Activated CD4-positive, alpha-beta T cell treated with anti-CD3 and anti-CD28 coated beads, Interleukin-10, Interleukin-2, amounts not matched to agents 100 ng/mL and 50 ng/mL, durations not matched to agents 16 hours and 8 hours (primary cell): Measurements from ENCODE around the gene SPACA4.
A peak's percentile ranks its signal among the peaks of the same experiment; 100 is the strongest.

Experiments used
- DNase-seq: peaks from one replicate; pipeline ENCODE4 v3.0.0-alpha.2; 2020

SPACA4 gene

GRCh38 chr19:48598996-48599700, 7.4 kb upstream of the SPACA4 start:
- DNase-seq, result no peak

DNA sequence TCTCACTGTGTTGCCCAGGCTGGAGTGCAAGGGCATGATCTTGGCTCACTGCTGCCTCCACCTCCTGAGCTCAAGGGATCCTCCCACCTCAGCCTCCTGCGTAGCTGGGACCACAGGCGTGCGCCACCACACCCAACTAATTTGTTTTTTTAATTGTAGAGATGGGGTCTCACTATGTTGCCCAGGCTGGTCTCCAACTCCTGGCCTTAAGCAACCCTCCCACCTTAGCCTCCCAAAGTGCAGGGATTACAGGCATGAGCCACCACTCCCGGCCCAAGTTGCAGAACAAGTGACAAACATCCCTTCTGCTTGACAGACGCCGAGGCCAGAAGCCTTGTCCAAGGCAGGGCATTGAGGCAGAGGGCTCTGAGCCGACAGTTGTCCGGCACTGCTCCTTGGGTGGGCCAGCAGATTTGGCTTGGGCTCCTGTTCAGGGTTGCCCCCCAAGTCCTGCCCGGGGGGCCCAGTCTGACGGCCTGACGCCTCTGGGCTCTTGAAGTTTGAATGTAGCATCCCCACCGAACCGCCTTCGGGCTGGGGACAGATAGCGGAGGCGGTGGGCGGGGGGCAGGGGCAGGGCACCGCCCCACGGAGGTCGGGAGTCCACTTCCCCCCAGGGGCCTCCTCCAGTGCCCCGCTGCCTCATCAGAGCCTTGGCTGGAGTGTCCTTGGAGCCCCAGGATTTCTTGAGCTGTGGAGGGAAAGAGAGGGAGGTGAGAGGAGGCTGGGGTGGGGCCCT, 5.7 kb upstream of the SPACA4 start:
- no peak for DNase-seq

DNA sequence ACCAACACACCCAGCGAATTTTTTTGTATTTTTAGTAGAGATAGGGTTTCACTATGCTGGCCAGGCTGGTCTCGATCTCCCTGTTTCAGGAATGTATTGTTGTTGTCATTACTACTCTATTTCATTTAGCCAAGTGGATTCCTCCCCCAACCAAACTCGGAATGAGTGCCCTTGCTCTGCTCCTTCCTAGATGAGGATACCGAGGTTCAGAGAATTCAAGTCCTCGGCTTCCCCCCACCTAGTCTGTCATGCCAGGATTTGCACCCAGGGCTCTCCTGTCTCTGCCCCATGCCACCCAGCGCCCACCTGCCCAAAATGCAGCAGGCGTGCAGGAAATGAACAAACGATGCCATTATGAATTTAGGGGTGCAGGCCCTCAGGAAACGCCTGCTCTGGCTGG, 3.5 kb upstream of the SPACA4 start:
- no peak for DNase-seq

DNA sequence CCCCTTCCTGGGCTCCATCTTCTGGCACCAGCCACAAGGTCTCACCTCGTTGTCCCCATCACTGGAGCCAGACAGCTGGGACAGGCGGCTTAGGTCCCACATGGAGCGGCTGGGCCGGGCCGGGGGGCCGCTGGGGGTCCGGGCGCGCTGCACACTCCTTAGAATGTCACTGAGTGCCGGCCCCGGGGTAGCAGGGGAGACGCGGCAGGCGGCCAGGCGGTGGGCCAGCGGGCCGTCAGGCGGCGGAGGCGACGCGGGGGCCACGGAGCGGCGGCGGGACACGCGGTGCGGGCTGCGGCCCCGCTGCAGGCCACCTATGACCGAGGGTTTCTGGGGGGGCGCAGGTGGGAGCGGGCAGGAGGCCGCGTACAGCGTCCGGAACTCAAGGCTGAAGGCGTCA, 3.1 kb upstream of the SPACA4 start:
- no peak for DNase-seq

GRCh38 chr19:48603850-48604249, 2.7 kb upstream of the SPACA4 start:
- DNase-seq, result no peak

DNA sequence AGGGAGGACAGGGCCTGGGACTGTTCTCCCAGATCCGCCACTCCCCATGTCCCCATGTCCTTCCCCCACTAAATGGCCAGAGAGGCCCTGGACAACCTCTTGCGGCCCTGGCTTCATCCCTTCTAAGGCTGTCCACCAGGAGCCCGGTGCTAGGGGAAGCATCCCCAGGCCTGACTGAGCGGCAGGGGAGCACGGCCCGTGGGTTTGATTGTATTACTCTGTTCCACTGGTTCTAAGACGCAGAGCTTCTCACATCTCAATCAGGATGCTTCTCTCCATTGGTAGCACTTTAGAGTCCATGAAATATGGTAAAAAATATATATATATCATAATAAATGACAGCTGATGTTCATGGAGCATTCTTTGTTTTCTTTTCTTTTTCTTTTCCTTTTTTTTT, 815 bp downstream of the SPACA4 start:
- no peak for DNase-seq

DNA sequence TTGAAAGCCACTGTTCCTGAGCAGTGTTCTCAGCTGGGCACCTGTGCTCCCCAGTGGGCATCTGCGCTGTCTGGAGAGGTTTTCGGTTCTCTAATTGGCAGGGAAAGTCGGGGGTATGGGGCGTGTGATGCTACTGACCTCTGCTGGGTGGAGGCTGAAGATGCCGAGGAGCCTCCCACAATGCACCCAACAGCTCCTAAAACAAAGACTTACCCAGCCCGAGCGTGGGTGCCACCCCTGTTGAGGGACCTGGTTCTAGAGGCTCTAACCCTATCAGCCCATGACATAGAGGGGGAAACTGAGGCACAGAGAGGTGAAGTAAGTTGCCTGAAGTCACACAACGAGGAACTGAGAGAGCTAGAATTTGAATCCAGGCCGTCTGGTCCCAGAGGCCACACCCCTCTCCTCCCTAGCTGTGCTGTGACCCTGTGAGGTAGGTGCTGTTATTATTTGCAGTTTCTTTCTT, 2.3 kb downstream of the SPACA4 start:
- peak; percentile 62 for DNase-seq

GRCh38 chr19:48609571-48610108, 3.1 kb downstream of the SPACA4 start:
- no peak for DNase-seq

GRCh38 chr19:48611872-48612271, 5.3 kb downstream of the SPACA4 start:
- DNase-seq, result no peak

DNA sequence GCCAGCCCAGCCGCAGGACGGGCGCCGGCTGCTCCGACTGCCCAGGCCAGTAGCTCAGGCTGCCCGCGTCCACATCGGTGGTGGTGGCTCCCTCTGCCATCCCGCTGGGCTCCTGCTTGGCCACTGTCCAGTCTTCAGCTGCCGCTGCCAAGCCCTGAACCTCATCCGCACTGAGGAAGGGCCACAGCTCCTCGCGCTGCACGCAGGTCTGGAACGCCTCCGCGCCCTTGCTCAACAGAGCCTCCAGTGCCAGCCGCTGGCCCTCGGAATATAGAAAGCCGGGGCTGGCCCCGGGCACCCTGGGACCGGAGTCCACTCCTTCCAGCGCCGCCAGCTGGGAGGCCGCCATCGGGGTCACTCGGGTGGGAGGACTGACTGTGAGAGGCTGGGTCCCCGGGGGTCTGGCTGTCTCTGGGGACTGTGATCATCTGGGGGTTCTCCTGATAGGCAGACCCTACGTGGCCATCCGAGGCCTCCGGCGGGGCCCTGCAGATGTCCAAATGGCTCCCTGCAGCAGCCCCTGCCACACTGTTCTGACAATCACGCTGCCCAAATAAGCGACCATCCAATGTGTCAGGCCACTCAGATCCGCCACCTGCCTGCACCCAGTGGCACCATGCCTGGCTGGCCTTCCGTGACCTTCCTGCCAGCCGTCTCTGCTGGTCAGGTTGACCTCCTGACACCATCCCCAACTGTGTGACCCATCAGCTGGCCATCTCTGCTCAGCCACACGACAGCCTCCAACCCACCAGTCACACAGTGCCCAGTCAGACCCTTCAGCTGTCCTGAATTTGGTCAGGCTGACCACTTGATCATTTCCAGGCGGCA, 6.7 kb downstream of the SPACA4 start:
- DNase-seq, result no peak

DNA sequence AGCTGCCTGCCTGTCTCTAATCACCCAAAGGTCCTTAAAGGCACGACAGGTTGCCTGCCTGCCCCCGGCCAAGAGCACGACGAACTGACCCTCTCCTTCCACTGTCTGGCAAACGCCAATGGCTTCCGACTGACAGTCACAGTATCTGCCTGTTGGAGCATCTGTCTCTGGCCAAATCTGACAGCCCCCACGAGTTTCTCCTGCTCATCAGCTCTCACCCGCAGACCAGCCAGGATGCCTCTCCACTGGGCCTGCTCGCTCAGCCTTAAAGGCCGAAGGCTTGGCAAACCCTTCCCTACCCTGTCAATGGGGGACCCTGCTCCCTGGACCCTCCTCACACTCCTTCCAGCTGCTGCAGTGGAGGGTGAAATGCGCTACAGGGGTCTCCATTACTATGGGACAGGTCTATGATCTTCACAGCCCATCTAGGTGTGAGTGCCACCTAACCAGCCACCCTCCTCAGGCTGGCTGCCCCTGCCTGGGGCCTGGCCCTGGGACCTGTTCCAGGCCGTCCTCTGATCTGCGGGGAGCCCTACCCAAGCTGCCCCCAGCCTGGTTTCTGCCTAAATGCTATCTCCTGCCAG, 7.4 kb downstream of the SPACA4 start:
- DNase-seq, result peak; percentile 41

DNA sequence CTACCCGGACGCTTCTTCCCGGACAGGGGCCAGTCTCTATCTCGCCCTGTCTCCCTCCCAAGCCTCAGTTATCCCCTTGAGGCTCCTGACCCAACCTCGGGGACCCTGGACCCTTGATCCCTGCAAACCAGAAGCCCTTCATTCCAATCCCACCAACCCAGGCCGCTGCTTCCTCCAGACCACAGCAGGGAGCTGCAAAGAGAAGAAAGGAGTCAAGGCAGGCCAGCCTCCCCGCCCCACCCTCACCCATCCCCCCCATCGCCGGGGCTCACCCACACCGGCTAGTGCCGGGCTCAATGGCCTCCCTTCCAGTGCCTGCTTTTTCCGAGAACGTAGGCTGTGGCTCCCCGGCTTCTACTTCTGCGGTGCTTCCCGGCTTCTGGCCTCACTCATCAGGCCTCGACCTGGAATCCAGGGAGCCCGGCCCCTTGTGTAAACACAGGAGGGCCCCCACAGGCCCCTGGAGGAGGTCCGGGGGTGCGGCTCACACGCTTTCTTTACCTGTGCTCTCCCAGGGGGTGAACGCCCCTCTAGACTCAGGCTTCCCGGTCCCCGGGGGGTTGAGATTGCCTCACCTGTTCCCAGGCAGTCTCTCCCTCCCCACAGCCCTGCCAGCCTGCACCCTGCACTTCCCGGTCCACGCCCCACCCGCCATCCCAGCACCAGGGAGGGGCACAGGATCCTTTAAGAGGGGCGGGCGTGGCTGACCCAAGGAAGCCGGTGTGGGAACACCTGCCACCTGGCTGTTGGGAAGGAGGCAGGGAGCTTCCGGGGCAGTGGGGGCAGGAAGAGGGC, 8.1 kb downstream of the SPACA4 start, which contains the start of gene FAM83E:
TSS of gene FAM83E (minus strand) at position 641 of the 795 bp plus-strand sequence. CDS start 1,704 bp downstream, outside the sequence.
- no peak for DNase-seq

DNA sequence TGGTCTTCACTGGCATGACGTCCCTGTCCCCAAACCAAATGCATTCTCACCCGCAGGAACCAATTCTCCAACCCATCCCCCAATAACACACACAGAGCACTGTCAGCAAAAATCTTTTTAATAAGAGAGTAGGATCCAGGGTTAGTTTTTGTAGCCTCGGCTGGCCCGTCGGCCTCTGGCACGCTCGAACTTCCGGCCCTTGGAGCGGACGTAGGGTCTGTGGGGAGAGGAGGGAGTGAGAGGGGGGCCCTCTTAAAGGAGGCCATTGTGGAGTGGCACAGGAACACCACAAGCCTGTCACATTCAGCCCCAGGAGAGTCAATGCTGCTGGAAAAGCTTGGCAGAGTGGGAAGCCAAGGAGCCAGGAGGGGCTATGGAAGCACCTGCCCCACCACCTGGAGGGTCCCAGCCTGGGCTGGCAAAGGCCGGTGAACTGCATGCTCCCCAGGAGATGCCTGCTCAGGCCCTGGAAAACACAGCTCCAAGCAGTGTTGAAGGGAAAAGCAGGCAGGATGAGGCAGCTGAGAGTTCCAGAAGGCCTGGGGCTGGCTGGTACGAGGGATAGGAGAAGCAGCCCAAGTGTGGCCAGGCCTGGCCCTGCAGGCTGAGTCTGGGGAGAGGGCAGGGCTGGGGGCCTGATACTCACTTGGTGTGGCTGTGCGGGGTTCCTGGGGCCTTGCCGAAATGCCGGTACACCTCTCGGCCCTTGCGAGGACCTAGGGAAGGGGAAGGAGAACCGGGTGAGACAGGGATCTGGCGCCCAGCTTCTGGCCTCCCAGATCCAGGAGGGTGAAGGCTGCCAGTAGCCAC, 8.9 kb downstream of the SPACA4 start:
- DNase-seq, result no peak

DNA sequence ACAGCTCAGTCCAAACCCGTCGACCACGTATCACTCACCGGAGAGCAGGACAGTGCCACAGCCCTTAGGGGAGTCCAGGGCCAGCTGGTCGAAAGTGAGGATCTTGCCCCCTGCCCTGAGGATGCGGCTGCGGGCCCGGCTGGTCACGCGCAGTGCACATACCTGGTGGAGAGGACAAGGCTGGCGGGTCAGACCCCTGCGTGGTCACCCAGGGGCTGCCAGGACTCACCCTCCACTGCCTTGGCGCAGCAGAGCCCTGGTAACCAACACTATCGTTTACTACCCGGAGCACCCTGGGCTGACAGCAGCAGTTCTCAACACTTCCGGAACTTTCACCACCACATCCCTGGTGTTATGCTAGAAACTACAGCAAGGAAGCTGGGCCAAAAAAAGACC, 9.5 kb downstream of the SPACA4 start:
- no peak for DNase-seq

GRCh38 chr19:48616491-48617056, 10.0 kb downstream of the SPACA4 start:
- no peak for DNase-seq

DNA sequence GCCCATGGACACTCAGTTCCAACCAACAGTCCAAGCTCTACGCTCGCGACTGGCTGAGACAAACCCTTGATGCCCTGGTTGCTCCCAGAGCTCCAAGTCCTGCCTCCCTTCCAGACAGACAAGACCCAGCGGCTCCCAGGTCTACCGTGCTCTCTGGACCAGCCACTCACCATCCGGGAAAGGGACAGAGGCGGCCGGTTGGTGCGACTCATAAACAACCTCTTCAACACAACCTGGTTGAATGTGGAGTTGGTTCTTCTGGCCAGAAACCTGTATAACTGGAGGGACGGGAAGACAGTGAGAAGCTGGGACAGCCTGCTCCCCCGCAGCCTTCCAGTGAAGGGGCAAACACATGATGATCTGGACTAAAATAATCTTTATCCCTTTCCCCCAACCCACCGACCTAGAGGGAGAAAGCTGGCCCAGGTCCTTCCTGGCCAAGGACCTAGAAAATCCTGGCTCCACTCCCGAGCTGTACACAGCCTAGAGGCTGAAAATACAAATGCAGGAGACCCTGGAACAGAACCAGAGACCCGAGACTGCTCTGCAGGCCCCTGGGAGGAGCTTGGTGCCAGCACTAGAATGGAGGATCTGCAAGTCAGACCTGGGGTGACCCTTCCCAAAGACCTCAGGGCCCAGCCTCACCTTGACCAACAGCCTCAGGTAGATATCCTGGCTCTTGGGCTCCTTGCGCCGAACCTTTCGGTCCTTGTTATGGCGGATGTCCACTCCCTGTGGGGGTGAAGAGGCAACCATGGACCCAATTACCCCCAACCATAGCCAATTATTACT, 10.8 kb downstream of the SPACA4 start:
- DNase-seq, result no peak

- no peak for DNase-seq
Observed at GRCh38 chr19:48618278-48618915, 11.9 kb downstream of the SPACA4 start.

DNA sequence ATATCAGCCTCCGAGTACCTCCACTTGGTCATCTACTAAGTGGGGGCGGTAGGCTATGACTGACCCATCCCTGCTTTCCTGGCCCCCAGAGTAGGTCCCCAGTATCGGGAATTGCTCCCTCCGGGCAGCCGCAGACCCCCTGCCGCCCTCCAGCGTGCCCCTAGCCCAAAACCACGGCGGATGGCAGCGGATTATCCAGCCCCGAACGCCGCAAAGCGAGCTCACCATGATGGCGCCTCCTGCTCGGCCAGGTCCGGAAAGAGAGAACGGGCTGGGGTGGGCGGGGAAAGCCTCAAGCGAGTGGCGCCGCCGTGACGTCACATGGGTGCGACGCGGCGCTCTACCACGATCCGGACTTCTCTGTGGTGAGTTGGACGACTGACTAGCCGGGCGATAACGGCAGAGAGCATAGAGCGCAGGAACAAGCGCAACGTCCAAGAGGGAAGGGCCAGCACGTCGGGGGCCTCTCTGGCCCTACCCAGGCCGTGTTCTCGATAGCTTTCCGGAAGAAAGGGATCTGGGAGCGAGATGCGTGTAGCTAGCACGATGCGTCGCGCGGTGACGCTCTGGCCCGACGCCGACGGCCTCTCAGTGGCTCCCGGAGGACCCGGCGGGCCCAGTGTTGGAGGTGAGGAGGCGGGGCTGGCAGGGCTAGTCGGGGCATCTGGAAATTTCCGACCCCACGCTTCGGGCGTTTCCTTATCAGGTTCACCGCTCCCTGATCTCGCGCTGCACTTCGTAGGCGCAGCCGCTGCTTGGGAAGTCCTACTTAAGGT, 12.6 kb downstream of the SPACA4 start, which contains the start of the genes RPL18 and SPHK2:
TSS of gene RPL18 (minus strand) at position 263 of the 776 bp plus-strand sequence. CDS start at position 228, 35 bp downstream.
TSS of gene SPHK2 (plus strand) at position 591 of the 776 bp plus-strand sequence. CDS start 1,009 bp downstream, outside the sequence.
- peak; percentile 98 for DNase-seq
